Measurements from ENCODE around the gene CLDN7.
A peak's percentile ranks its signal among the peaks of the same experiment; 100 is the strongest.

The CLDN7 gene

DNA sequence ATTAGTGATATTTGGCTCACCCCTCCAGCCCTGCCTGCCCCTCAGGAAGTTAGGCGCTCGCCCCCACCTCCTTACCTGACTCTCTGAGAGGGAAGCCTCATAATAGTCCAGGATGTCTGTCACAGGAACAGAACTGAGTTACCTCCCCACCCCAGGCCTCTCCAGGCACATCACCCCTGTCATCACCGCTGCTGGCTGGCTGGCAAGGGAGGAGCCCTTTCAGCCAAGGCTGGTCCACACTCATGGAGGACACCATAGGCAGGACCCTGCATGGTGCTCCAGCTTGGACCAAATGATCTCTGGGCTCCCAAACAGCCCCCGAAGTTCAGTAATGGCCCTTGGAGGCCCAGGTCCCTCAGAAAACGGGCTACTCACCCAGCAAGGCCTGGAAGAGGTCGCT, 44.1 kb downstream of the CLDN7 start:
- DNase-seq, result no peak

DNA sequence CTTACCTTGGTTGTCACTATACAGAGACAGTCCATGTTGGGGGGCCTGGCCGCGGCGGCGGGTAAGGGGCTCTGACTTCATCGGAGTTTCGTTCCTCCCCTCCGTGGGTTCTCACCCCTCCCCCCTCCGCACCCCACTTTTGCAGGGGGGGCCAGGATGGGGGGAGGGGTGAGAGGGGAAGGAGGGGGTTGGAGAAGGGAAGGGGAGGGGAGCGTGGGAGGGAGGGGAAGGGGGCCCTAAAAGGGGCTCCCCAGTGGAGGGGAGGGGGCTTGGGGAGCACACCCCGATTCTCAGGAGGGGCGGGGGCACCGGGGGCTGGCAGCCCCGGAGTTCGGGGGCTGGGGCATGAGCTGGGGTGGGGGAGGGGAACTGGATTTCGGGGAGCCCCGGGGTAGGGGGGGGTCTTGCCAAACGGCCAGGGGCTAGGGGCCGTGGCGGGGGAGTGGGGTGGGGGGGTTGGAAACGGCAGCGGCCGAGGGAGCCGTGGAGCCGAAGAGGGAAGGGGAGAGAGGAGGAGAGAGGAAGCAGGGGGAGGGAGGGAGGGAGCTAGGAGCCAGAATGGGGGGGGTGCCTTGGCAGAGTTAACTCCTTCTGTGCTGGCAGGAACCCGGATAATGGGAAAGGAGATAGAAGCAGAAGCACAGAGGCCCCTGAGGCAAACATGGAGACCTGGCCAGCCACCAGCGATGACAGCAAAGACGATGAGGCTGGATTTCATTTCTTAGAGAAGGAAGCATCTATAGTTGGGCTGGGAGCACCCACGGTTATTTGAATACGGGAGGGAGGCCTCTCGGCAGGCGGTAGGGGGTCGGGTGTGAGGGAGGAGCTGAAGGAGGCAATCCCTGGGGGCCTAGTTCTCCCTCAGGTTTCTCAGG, 44.9 kb downstream of the CLDN7 start:
- DNase-seq, result no peak

DNA sequence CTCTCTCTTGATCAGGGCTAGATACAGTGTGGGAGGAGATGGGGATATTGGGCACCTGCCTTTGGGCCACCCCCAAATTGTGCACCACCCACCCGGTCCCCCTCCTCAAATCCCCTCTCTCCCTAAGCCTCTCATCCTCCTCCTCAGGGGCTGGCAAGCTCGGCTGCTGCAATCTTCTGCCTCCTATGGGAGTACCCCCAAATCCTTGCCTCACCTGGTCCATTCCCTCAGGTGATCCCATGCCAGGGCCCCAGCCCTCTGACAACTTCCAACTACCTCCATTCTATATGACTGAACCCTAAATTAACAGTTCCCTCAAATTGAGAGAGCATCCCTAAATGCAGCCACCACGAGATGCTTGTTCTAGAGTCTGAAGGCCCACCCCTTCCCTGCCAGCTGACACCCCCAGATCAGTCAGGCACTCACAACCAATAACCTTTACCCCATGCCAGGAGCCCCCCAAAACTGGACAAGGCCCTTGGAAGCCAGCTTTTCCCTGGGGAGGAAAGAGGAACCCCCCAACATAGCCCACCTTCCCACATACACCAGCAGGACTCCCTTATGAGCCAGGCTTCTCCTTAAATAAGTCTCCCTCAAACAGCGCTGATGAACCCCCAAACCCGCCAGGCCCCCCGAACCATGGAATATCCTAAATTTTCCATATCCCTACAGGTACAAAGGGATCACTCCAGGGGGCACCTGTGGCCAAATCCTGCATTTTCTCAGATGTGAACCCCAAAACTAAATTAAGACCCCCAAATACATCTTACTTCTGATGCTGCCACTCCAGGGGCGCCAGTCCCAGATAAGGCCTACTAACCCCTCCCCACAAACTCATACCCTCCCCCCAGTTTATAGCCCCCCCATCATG, 45.8 kb downstream of the CLDN7 start:
- DNase-seq, result no peak

DNA sequence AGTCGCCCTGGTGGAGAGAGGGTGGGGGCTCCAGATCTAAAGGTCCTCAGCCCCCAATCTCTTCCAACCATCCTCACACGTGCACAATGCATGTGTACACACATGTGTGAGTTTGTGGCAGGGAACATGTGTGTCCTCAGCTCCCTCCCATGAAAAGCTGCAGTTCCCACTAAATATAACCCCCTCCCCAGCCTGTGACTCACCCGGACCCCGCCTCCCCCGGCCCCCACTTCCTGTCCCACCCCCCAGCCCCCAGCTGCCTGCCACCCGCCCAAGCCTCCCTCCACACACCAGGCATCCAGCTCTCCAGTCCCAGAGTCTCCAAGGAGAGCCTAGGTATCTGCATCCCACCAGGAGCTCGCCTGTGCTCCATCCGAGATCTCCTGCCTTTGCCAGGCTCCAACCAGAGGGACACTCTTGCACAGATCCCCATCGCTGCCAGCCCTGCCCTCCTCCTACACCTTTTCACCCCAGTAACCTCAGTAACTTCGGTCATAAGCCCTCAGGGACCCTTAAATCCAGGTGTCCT, 46.6 kb downstream of the CLDN7 start:
- no peak for DNase-seq

DNA sequence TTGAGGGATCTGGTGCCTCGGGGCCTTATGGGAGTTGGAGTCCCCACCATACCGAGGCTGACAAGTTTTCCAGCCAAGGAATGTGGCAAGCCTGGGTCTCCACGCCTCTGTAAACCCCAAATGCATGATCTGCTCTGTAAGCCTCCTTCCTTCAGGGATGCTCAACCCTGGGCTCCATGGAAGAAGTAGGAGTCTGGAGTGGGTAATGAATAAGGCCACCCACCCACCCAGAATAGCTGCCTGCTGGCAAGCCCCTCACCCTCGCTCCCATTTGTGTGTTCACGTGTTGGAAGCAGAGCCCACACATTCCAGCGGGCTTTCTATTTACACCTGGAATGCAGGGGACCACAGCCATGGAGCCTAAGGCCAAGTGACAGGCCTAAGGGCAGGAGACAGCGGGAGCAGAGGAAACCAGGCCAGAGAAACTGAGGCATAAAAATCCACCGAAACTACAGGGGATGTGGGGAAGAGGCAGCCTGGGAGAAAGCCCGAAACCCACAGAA, 47.1 kb downstream of the CLDN7 start:
- no peak for DNase-seq

DNA sequence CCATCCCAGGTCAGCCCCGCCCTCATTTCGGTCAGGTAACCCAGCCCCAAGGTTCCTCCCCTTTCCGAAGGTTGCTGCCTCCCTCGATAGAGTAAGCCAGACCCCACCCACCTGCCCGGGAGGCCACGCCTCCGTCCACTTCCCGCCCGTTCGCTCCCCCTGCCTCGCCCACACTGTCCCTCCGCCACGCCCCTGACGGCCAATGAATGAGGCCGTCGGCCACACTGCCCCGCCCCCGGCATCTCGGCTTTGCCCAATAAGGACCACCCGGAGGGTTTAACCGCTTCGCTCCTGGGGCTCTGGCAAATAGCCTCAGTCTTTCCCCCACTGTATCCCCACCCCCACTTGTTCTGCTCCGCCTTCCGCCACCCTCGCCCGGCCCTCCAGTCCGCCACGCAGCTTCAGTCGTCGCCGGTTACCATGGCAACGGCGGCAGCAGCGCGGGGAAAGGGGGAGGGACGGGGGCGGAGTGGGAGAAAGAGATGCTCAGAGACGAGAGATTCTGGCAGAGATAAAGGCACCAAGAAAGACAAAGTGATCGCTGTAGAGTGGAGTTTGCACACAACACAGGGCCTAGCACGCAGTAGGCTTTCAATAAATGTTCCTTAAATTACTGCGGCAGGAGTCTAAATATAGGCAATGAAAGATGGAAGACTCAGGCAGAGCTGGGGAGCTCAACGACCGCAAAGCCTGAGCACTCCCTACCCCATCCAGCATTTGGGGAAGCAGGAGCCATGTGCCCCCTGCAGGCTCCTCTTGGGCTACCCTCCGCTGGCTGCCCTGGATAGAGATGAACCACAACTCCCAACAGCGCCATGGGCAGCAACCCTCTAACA, 47.8 kb downstream of the CLDN7 start:
- peak; percentile 90 for DNase-seq

DNA sequence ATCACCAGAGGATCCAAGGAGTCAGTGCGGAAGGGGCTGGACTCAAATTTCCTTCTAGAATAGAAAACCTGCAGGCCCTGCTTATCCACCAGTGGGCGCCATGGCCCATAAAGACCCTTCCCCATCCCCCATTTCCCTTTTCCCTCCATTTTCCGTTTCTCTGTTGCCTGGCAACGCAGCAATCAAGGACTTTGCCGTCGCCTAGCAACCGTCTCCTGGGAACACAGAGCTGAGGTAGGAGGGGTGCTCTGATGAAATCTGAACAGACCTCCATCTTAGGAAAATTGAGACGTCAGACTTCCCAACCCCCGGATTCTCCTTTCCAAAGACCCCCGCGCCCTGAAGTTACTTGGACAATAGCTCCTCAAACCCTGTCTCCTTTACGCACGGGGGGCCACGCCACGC, 48.4 kb downstream of the CLDN7 start:
- peak; percentile 64 for DNase-seq

DNA sequence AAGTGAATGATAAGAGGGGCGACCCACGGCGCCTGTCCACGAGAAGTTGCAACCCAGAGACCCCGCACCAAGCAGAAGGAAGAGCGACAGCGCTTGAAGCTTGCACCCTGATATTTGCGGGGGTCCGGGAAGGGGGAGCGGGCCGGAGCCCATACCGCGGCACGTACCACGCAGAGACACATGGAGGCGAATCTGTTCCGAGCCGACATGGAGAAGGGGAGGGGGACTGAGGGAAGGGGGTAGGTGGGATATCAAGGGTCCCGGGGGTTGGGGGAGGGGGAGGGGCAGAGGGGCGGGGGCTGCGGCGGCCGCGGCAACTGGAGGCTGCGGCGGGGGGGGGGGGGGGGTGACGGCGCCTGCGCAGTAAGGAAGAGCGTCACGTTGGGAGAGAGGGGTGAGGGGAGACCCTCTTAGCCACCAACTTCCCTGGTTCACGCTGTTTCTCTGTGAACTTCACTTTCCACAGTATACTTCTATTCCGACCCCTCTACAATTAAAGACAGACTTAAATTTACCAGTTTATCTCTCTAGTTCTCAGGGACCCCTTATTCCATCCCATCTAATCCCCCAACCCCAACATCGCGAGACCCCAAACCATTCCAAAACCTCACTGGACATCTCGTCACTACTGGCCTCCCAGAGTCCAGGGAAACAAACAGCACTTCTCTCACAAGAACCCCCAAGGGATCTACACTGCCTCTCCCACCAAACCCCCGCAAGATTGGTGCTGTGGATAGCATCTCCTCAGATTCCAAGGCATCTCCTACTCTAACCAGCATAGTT, 50.6 kb downstream of the CLDN7 start:
- no peak for DNase-seq
